GM12891 (cell line): Measurements from ENCODE around the gene ST6GALNAC1.

ENCODE experiments used
- PAX5 ChIP-seq: IDR thresholded peaks from 2 replicates; pipeline ENCODE4 v1.6.1; 2011; ENCODE audit warnings: low read length, moderate library complexity, mild to moderate bottlenecking; ENCODE audit not compliant: insufficient read depth, severe bottlenecking
- POLR2A ChIP-seq: IDR thresholded peaks from 2 replicates; pipeline ENCODE4 v1.6.1; 2011; ENCODE audit warnings: low read depth, low read length, control low read depth
- POLR2AphosphoS5 ChIP-seq: IDR thresholded peaks from 2 replicates; pipeline ENCODE4 v1.6.1; 2011; ENCODE audit warnings: low read depth, low read length, control low read depth
- POU2F2 ChIP-seq: IDR thresholded peaks from 2 replicates; pipeline ENCODE4 v1.6.1; 2011; ENCODE audit warnings: low read depth, mild to moderate bottlenecking, control low read depth, low read length, moderate library complexity
- SPI1 ChIP-seq: IDR thresholded peaks from 2 replicates; pipeline ENCODE4 v1.6.1; 2011; ENCODE audit warnings: low read depth, low read length, control low read depth
- TAF1 ChIP-seq: IDR thresholded peaks from 2 replicates; pipeline ENCODE4 v1.6.1; 2011; ENCODE audit warnings: low read depth, low read length, control low read depth

- TF ChIP-seq POLR2A, result no peak
- TF ChIP-seq POLR2AphosphoS5, result no peak
- no peak for TF ChIP-seq TAF1
- no peak for TF ChIP-seq PAX5
- TF ChIP-seq SPI1, result no peak
- no peak for TF ChIP-seq POU2F2
These were observed 29.3 kb upstream of the ST6GALNAC1 start for GRCh38 chr17:76672892-76673291.
